Ishikawa (cell line): Measurements from ENCODE around the gene LSM10.

Experiments
- CEBPB ChIP-seq: IDR thresholded peaks from 2 replicates; pipeline ENCODE4 v1.6.1; 2012
- CREB1 ChIP-seq: IDR thresholded peaks from 2 replicates; pipeline ENCODE4 v1.6.1; 2012; ENCODE audit warnings: low read depth
- EGR1 ChIP-seq: IDR thresholded peaks from 2 replicates; pipeline ENCODE4 v1.6.1; 2012
- EP300 ChIP-seq: IDR thresholded peaks from 2 replicates; pipeline ENCODE4 v1.6.1; 2012; ENCODE audit warnings: borderline replicate concordance
- FOXM1 ChIP-seq: IDR thresholded peaks from 2 replicates; pipeline ENCODE4 v1.6.1; 2012; ENCODE audit warnings: low read depth, borderline replicate concordance
- NFIC ChIP-seq: IDR thresholded peaks from 2 replicates; pipeline ENCODE4 v1.6.1; 2012
- RAD21 ChIP-seq: IDR thresholded peaks from 2 replicates; pipeline ENCODE4 v1.6.1; 2012; ENCODE audit warnings: low read depth
- TAF1 ChIP-seq: IDR thresholded peaks from 2 replicates; pipeline ENCODE4 v1.6.1; 2012; ENCODE audit warnings: low read depth, mild to moderate bottlenecking
- TCF12 ChIP-seq: IDR thresholded peaks from 2 replicates; pipeline ENCODE4 v1.6.1; 2012; ENCODE audit warnings: low read depth
- TEAD4 ChIP-seq: IDR thresholded peaks from 2 replicates; pipeline ENCODE4 v1.6.1; 2012
- YY1 ChIP-seq: IDR thresholded peaks from 2 replicates; pipeline ENCODE4 v1.6.1; 2012; ENCODE audit warnings: low read depth
- ZBTB7A ChIP-seq: IDR thresholded peaks from 2 replicates; pipeline ENCODE4 v1.6.1; 2012; ENCODE audit warnings: low read depth
- TF ChIP-seq, protein P1 (sequence below): IDR thresholded peaks from 2 replicates; pipeline ENCODE4 v1.6.1; 2012
- TF ChIP-seq, protein P2 (sequence below): IDR thresholded peaks from 2 replicates; pipeline ENCODE4 v1.6.1; 2012
- TF ChIP-seq, protein P3 (sequence below): IDR thresholded peaks from 2 replicates; pipeline ENCODE4 v1.6.1; 2012; ENCODE audit warnings: low read depth, mild to moderate bottlenecking

LSM10 gene

DNA sequence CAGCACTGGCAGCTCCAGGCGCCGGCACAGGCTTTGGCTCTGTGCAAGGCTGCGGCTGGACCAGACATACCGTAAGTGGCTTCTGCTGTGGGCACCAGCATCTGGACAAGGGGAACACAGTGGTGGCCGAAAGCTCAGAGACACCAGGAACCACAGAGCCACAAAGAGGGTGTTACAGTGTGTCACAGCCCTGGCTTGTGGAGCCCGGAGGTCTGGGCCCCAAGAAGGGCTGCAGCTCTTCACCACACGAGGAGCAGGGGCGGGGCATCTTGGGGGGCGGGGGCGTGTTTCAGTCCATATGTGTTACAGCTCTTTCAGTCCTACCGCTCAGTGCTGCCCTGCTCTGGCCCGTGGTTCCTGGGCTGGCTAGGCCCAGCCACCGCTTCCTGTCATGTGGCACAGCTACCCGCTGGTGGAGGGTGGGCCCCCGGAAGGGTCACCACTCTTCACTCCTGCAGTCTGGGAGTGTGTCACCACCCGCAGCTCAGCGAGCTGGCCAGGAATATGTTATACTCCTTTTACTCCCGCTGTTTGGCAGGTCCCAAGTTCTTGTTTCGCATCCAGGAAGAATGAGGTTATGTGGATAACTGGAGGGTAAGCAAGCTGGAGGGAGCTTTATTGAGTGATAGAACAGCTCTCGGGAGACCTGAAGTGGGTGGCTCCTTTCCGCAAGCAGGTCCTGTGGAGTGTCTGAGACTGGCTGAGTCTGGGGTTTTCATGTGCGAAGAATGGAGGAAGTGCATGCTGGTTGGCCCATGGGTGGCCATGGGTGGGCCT, 3.3 kb upstream of the LSM10 start:
- TF ChIP-seq TEAD4 (no peak), CREB1 (no peak), TAF1 (no peak)
- TF ChIP-seq, protein P1, sequence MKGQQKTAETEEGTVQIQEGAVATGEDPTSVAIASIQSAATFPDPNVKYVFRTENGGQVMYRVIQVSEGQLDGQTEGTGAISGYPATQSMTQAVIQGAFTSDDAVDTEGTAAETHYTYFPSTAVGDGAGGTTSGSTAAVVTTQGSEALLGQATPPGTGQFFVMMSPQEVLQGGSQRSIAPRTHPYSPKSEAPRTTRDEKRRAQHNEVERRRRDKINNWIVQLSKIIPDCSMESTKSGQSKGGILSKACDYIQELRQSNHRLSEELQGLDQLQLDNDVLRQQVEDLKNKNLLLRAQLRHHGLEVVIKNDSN = no peak

DNA sequence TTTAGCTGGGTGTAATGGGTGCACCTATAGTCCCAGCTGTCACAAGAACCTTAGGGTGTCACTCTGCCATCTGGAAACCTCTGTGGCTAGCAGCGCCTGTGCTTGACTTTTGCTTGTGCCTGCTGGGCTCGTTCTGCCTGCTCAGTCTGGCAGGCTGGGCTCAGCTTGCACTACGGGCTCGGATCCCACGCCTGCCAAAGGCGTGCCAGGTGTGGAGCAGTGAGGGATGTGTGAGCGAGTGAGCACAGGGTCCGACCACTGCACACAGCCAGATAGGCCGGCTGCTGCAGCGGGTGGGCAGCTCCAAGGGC, 2.8 kb upstream of the LSM10 start:
- TF ChIP-seq, protein P1 = no peak
- TF ChIP-seq FOXM1 (no peak), TCF12 (no peak), EP300 (no peak), EGR1 (no peak), RAD21 (no peak), CREB1 (no peak), NFIC (no peak), CEBPB (no peak), YY1 (no peak), ZBTB7A (no peak), TAF1 (no peak)
- TF ChIP-seq, protein P2, sequence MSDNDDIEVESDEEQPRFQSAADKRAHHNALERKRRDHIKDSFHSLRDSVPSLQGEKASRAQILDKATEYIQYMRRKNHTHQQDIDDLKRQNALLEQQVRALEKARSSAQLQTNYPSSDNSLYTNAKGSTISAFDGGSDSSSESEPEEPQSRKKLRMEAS = no peak
- TF ChIP-seq, protein P3, sequence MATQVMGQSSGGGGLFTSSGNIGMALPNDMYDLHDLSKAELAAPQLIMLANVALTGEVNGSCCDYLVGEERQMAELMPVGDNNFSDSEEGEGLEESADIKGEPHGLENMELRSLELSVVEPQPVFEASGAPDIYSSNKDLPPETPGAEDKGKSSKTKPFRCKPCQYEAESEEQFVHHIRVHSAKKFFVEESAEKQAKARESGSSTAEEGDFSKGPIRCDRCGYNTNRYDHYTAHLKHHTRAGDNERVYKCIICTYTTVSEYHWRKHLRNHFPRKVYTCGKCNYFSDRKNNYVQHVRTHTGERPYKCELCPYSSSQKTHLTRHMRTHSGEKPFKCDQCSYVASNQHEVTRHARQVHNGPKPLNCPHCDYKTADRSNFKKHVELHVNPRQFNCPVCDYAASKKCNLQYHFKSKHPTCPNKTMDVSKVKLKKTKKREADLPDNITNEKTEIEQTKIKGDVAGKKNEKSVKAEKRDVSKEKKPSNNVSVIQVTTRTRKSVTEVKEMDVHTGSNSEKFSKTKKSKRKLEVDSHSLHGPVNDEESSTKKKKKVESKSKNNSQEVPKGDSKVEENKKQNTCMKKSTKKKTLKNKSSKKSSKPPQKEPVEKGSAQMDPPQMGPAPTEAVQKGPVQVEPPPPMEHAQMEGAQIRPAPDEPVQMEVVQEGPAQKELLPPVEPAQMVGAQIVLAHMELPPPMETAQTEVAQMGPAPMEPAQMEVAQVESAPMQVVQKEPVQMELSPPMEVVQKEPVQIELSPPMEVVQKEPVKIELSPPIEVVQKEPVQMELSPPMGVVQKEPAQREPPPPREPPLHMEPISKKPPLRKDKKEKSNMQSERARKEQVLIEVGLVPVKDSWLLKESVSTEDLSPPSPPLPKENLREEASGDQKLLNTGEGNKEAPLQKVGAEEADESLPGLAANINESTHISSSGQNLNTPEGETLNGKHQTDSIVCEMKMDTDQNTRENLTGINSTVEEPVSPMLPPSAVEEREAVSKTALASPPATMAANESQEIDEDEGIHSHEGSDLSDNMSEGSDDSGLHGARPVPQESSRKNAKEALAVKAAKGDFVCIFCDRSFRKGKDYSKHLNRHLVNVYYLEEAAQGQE = no peak

DNA sequence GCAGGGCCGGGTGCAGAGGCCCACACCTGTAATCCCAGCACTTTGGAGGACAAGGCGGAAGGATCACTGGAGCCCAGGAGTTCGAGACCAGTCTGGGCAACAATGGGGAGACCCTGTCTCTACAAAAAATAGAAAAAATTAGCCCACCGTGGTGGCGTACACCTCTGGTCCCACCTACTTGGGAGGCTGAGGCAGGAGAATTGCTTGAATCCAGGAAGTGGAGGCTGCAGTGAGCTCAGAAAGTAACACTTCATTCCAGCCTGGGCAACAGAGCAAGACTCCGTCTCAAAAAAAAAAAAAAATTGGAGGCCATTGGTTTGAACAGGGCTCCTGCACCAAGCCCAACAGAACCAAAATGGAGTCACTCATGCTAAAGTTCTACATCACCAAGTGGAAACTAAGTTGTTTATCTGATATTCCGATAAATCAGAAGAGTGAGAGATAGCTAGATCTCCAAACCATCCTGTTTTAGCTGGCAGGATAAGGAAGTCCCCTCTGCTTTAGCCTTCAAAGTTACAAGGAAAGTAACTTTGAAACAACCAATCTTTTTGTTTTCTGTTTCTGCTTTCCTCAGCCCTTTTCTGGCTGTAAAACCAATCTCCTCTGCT, 766 bp upstream of the LSM10 start:
- TF ChIP-seq EP300 (no peak), NFIC (no peak), TCF12 (no peak), FOXM1 (no peak), EGR1 (no peak)

DNA sequence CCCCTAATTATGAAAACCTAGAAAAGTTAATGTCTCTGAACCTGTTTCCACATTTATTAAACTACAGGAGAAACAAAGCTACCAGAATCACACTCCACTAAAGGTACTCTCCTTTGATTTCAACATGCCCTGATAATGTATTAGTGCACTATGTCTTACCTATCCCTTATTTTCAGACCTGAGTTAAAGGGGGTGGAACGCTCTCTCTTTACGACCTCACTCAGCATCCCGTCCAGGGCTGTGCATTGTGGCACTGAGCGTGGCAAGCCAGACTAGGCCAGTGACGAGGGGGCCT, 678 bp downstream of the LSM10 start:
- no peak for TF ChIP-seq FOXM1
- TF ChIP-seq TCF12 = no peak
- TF ChIP-seq ZBTB7A = no peak
- no peak for TF ChIP-seq TAF1
- no peak for TF ChIP-seq NFIC
- TF ChIP-seq, protein P2 = no peak

DNA sequence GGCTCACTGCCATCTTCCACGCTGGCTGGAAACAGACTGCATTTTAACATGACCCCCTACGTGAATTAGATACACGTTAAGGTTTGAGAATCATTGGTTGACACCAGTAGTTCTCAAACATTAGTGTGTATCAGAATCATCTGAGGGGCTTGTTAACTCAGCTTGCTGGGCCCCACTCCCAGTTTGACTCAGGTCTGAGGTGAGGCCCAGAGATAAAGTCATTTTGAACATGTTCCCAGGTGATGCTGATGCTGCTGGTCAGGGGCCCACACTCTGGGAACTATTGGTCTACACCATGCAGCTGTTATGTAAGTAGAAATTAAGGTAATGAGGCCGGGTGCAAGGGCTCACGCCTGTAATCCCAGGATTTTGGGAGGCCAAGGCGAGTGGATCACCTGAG, 1.3 kb downstream of the LSM10 start:
- no peak for TF ChIP-seq TAF1
- TF ChIP-seq EGR1 = no peak
- TF ChIP-seq, protein P3 = no peak
- no peak for TF ChIP-seq CREB1
- no peak for TF ChIP-seq CEBPB
- TF ChIP-seq YY1 = no peak
- TF ChIP-seq, protein P1 = no peak
- no peak for TF ChIP-seq RAD21
- no peak for TF ChIP-seq ZBTB7A
- TF ChIP-seq EP300 = no peak
- no peak for TF ChIP-seq TEAD4
- TF ChIP-seq, protein P2 = no peak
- TF ChIP-seq NFIC = no peak
- no peak for TF ChIP-seq TCF12
- TF ChIP-seq FOXM1 = no peak

DNA sequence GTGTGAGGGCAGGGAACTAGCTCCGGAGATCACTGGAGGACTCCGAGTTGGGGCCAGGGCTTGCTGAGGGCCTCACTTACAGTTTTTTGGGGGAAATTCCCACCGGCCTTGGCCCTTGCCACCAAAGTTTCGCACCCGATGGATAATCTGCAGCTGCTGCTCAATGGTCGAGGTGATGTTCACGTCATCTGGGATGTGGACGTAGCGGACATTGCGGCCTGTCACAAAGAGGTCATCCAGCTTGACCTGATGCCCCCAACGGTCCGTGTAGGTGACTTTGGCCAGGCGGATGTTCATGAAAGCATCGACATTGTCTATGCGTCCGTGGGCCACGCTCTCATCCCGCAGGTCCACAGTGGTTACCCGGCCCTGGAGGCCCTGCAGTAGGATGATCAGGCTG, 4.0 kb downstream of the LSM10 start:
- TF ChIP-seq CREB1 (no peak), TAF1 (no peak), TEAD4 (no peak), EGR1 (no peak), NFIC (no peak), ZBTB7A (no peak), YY1 (no peak), EP300 (no peak), CEBPB (no peak), FOXM1 (no peak), RAD21 (no peak)
- TF ChIP-seq, protein P1 = no peak
